ENCODE data around the gene SAMD10.
"Not testable (repeated sequence)": the region's sequence is repeated elsewhere in the genome, so short reads cannot be mapped to it uniquely, and the experiment has no call there.

SAMD10 gene

DNA sequence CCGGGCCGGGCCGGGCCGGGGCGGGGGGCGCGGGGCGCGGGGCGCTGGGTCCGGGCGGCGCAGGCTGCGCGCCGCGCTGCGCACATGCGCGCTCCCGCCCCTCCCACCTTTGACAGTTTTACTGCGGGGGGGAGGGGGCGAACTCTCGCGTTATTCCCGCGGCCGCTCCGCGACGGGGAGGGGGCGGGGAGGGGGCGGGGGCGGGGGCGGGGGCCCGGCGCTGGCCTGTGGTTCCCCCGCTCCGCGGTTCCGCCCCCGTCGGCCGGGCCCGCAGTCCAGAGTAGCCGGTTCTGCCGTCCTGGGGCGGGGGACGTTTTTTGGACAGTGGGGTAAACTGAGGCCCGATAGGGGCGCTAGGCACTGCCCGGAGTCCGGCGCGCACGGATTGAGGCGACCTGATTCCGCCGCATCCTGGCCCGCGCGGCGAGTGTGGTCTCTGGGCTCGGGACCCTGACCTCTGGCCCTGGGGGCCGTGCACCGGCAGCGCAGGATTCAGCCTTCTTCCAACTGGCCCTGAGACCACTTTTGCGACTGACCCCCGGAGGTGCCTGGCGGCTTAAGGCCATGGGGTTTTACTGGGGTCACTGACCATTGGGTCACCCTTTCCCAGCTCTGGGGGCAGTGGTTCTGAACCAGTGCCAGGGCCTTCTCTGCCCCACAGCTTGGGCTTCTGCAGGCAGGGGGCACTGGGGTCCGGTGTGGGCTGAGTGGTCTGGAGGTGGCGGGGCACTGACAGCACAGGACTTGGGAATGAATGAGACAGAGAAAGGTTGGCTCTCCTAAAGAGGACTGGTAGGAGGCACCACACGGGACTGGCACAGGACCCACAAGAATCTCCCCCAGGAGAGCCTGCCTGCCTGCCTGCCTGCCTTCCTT, 9.4 kb downstream of the SAMD10 start, which contains the start of gene ZNF512B:
Gene ZNF512B, minus strand, starts transcription at position 93 of the 876 bp plus-strand sequence. CDS start 1,980 bp downstream, outside the sequence.
- peak in 26 of 56 donors; percentile 17 to 63 (median 45) for DNase-seq

DNA sequence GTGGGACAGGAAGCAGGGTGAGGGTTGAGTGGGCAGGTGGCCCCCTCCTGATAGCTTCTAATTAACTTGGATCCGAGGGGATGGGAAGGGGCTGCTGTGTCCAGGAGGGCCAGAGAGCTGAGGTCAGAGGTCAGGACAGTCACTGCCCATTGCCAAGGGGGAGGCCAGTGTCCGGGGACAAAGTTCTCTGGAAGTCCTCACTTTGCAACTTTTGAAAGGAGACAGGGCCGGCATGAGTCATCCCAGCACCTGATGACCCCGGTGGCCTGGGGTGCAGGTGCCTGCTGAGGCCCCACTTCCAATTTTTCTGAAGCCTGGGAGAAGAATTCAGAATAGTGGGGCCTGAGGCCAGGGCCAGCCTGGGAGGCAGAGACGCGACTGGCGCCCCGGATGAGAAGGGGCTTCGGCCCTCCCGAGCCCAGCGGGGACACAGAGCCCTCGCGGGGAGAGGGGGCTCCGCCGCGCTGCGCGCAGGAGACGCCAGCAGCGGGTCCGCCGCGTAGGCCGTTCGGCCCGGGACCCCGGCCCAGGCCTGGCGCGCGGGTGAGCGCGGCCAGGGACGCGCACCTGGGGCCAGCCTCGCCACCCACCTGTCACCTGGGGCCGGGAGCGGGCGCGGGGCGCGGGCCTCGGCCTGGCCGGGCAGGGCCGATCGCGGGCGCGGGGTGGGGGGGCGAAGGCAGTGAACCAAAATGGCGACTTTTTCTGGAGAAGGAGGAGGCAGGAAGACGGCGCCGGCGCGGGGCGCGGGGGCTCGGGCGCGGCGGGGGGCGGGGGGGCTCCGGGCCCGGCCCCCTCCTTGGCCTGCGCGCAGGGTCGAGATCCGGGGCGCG, 10.3 kb downstream of the SAMD10 start:
- DNase-seq: peak in 1 of 56 donors; percentile 44

DNA sequence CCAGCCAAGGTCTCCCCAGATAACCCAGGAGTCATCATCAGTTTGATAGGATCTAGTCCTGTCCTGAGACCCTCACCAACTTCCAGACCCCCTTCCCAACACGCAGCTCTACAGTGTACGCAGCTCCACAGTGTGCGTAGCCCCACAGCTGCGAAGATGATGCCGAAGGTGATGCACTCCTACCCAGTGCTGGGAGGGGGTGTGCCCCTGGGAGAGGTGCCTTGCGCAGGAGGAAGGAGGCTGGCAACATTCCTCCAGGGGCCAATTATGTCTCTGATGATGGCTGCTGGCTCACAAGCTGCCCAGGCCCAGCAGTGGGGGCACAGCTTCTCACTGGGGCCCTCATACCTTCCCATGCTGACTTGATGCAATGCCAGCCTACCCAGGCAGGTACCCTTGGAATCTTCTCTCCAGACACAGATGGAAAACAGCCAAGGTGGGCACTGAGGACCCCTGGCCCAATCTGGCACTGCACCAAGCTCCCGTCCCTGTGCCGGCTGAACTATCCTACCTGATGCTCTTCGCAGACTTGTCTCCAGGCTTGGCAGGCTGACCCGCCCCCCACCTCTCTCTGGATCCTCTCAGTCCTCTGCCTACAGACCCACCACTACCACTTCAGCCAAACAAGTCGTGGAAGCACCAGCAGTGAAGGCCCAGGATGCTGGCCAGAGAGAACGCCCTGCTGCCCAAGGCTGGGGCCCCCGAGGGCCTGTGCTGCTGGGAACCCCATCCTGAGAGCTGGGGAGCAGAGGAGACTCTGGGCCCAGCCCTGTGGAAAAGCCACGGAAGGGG, 11.1 kb downstream of the SAMD10 start:
- DNase-seq: no peak

DNA sequence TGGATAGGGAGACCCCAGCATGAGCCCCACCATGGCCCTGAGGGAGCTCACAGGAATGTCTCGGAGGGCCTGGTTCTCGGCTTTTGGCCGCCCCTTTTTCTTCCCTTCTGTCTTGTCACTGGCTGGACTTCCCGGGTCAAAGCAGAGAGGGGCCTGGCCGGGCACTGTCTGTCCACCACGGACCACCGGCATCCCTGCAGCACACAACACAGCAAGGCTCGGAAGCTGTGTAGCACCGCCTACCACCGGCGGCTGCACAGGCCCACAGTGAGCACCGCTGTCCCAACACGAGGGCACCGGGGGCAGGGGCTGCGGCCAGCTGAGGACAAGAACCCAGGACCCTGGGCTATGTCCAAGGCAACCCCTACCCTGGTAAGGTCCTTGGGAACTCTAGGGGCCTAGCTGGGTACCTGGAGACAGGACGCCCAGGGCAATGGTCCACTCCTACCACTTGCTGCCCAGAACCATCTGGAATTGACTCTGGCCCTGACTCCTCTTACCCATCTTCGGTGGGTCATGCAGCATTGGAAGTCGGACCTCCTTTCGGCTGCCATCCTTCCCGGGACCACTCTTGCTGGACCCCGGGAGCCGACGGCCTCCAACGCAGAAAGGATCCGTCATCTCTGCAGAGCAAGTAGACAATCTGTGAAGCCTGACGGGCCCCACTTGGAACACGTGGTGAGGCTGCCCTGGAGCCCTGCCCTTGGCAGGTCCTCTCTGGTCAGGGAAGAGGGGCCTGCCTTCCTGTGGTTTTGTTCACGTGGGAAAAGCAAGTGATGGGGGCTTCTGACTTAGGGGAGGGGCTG, 11.9 kb downstream of the SAMD10 start:
- no peak for DNase-seq

DNA sequence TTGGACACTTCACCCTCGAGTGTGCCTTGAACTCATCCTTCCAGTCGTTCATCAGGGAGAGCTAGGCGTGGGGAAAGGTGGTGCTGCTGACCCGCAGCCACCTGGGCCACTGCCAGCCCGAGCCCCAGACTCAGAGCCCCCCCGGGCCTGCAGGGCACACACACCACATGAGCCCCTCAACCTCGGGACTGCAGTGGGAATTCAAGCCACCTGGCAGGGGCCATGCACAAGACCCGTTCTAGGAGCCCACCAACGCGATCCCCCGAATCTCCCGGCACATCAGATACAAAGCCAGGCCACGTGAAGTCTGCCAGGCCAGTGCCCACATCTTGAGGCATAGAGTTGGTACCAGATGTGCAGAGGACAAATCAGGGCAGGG, 12.5 kb downstream of the SAMD10 start:
- DNase-seq: no peak

DNA sequence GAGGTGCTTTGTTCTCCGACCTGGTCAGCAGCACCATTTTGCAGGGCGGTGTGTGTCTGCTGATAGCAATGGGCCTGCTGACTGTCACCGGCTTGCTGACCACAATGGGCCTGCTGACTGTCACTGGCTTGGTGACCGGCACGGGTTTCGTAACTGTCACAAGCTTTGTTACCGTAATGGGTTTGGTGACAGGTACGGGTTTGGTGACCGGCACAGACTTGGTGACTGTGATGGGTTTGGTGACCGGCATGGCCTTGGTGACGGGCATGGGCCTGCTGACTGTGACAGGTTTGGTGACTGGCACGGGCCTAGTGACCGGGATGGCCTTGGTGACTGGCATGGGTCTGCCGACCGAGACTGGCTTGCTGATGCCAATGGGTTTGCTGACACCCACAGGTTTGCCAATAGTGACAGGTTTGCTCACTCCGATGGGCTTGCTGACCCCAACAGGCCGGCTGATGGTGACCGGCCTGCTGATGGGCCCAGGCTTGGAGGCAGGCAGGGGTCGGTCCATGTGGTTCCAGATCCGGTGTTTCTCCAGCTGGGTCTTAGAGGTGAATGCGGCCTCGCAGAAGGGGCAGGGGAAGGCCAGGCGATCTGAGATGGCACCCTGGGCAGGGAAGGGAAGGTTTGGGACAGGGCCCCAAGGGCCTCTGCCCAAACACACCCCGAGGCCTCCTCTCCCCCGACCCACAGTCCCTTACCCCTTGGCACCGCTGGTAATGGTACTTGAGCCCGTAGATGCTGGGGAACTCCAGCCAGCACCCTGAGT, 13.1 kb downstream of the SAMD10 start:
- DNase-seq: no peak

DNA sequence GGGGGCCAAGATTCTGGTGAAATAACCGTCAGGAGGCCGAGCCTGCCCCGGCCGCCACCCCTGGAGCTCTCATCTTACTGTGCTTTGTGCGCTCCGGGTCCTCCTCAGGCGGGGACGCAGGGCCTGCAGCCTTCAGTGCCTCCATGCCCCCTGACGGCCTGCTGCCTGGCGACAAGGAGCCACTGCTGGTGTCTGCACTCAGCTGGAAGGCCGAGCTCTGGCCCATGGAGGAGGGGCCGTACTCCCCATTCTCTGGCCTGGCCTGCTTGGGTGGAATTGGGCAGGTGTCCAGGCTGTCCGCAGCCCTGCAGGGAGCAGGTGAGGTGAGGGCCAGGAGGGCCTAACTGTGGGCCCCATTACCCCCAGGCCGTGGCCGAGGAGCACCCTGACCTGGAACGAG, 15.0 kb downstream of the SAMD10 start:
- DNase-seq: no peak

DNA sequence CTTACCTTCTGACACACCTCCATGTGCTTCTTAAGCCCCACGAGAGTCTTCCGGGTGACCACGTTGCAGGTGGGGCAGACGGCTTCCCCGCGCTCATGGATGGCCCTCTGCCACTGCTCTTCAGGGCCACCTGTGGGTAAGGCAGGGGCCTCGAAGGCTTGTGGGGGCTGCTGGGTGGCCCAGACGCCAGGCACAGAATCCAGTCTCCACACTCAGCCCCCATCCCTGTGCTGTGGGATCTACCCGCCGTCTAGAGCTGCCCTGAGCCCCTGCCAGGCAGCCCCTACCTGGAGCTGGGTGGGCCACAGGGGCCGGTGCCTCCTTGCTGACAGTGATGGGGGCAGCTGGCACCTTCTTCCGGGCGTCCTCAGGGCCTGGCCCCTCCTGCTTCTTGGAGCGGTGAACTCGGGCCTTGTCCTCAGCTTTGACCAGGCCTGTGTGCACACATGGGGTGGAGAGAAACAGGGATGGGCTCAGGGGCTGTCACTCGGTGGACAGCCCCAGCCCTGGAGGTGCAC, 15.6 kb downstream of the SAMD10 start:
- no peak for DNase-seq

DNA sequence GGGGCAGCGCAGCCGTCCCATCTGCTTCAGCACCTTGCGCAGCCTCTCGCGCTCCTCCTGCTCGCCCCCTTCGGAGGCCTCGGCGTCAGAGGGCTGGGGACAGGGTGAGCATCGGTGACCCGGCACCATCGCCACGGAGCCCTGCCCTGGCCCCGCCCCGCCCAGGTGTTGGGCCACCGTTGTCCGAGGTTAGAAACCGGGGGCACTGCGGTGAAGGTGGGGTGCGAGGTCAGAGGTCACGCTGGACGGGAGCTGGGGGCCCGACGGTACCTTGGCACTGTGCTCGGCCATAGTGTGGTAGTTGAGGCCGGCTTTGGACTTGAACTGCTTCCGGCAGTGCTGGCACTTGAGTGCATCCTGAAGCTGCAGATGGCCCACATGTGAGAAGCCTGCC, 16.1 kb downstream of the SAMD10 start:
- DNase-seq: no peak

DNA sequence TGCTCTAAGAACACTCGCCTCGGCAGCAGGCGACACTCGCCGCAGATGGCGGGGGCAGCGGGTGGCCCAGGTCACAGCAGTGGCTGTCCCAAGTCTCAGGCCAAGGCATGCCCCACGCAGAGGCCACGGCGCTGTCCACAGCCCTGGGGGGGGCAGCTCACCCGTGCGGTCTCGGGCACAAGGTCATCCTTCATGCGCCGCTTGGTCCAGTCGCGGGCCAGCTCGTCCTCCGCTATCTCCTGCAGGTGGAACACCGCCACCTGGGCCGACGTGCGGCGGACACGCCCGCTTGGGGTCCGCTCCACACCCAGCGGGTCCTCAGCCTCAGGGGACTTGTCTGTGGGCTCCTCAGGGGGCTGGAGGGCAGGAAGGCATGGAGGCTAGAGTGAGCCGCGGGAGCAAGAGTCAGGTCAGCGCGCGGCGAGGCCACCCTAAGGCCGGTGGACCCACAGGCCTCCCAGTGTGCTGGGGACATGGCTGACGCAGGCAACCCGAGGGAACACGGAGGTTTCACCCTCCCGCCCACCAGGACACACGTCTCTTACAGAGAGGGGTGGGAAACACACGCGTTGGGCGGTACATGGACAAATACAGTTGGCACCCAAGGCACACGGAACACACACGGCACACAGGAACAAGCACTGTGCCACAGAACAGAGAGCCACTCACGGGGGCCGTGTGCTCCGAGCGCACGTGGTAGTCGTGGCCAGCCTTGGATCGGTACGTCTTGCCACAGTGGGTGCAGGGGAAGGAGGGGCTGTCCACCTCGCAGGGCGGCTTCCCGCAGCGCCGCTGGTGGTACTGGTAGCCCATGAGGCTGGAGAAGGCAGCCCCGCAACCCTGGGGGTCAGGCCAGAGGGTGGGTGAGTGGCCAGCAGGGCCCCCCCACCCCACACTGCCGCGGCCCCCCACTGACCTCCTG, 16.8 kb downstream of the SAMD10 start:
- no peak for DNase-seq

DNA sequence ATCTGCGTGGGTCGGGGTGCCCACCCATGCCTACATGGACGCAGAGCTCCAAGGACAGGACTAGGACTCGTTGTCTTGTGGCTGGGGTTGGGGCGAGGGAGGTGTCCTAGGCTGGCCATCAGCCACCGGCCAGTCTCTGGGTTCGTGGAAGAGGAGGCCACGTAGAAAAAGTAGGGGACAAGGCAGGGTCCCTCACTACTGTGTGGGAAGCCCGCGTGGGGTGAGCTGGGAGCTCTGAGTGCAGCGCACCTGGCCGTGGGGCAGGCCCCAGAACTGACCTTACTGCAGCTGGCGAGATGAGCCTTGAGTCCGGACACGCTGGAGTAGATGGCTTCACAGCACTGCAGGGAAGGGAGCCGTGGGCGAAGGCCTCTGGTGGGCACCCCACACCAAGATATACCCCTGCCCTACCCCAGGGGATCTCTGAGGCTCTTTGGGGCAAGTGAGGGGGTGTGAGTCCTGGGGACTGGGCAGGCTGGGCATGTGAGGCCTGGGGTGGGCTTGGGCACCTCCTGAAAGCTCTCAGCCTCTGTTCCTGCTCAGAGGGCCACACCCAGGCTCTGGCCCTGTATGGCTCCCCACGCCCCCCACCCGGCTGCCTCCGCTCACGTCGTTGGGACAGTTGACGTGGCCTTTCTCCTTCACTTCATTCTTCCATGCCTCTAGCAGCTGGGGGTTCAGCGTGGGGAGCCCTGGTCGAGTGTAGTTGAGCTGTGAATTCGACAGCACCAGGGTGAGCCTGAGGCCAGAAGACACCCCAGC, 17.6 kb downstream of the SAMD10 start:
- DNase-seq: no peak

DNA sequence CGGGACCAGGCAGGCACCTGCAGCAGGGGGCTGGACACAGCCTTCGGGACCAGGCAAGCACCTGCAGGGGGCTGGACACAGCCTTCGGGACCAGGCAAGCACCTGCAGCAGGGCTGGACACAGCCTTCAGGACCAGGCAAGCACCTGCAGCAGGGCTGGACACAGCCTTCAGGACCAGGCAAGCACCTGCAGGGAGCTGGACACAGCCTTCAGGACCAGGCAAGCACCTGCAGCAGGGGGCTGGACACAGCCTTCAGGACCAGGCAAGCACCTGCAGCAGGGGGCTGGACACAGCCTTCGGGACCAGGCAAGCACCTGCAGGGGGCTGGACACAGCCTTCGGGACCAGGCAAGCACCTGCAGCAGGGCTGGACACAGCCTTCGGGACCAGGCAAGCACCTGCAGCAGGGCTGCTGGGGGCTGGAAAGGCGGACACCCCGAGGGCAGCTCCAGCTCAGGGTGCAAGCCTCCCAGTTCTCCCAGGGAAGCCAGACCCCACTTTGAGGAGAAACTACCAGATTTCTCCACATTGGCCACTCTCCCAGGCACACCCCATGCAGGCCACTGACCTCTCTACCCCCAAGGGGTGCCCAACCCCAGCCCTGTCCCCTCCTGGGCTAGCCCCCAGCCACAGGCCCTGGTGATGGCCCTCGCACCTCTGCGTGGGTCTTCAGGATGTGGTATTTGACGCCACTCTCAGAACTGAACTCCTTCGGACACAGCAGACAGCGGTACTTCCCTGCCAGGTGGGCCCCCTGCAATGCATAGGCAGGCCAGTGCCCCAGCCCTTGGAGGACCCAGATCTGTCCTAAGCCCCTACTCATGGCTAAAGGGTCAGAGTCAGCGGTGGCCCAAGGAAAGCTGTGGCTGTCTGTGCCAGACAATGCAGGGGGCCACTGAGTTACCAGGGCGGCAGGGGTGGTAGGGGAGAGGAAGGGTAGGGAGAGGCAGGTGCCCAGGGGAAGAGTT, 18.5 kb downstream of the SAMD10 start:
- not testable (repeated sequence) for DNase-seq

DNA sequence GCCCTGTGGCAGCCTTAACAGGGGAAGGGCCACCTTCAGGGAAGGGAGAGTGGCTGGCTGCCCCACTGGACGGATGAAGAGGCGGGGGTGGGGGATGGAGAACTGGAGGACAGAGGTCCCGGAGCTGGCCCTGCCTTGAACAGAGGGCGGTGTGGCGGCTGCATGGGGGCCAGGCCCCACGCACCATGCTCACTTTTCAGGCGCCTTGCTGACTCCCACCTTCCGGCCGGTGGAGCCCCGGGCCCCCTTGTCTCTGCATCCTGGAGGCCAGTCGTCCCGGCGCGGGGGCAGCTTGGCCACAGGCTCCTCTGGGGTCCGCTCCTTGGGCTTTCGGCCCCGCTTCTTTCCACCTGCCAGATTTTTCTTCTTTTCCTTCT, 19.8 kb downstream of the SAMD10 start:
- no peak for DNase-seq

DNA sequence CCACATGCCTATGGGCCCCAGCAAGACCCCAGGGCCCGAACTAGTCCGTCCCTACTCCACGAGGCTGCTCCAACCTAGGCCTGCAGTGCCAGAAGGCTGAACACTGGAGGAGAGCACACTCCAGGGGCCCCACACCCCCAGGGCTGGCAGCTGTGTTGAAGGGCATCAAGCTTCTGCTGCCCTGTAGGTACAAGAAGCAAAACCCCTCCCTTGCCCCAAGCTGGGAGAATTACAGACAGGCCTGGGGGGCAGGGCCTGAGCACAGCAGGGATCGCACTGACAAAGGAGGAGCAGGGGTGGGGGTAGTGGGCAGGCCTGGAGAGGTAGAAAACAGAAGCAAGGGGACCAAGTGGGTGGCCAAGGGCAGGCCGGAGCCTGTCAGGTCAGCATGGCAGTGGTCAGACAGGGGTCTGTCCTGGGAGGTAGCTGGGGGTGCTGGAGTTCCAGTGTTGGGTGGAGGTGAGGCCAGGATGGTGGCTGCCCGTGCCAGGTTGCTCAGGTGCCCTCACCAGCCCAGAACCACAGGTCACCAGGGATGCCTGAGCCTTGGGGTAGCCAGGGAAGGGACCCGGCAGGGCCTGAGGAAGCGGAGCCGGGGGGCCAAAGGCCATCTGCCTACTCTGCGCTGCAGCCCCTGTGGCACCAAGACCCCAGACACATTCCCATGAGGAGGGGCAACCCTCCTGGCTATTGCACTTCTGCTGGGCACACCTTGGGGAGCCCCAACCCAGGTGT, 20.3 kb downstream of the SAMD10 start:
- DNase-seq: no peak

DNA sequence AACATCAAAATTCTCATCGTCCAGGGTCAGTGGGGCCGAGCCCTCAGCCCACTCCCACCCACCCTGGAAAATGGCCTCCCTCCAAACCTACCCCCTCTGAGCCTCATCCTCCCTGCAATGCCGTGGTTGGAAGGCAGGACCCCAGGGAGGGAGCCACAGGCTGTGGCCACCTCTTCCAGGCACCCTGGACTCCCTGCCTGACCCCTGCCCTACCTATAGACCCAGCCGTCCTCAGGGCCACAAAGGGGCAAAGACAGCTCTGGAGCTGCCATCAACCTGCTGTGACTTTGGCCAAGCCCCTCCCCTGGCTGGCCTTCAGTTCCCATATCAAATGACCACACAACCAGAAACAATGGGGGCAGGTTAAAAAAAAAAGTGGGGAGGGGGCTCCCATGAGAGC, 21.0 kb downstream of the SAMD10 start:
- DNase-seq: no peak
